Activated CD8-positive, alpha-beta memory T cell treated with anti-CD3 and anti-CD28 coated beads for 24 hours (primary cell): Measurements from ENCODE around the gene SUGCT.
"Not testable (repeated sequence)": the region's sequence is repeated elsewhere in the genome, so short reads cannot be mapped to it uniquely, and the experiment has no call there.

Experiments used
- DNase-seq: peaks from one replicate; pipeline ENCODE4 v3.0.0-alpha.2; 2020

SUGCT gene

DNA sequence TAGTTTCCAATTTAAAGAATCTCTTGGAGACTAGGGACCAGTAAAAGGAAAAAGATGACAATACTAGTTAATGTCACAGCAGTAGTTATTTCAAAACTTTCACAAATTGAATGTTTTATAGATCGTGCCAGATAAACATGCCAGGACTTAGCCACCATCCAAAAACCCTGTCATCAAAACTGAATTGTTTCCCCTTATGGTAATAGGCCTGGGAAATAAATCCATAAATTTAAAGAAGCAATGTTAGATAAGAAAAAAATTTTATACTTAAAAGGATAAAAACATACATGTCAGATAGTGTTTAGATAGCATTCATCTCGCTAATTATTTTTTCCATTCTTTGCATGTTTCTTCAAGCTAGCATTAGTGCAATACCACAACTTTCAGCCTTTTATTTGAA lies 71.2 kb downstream of the SUGCT start:
- DNase-seq = no peak

DNA sequence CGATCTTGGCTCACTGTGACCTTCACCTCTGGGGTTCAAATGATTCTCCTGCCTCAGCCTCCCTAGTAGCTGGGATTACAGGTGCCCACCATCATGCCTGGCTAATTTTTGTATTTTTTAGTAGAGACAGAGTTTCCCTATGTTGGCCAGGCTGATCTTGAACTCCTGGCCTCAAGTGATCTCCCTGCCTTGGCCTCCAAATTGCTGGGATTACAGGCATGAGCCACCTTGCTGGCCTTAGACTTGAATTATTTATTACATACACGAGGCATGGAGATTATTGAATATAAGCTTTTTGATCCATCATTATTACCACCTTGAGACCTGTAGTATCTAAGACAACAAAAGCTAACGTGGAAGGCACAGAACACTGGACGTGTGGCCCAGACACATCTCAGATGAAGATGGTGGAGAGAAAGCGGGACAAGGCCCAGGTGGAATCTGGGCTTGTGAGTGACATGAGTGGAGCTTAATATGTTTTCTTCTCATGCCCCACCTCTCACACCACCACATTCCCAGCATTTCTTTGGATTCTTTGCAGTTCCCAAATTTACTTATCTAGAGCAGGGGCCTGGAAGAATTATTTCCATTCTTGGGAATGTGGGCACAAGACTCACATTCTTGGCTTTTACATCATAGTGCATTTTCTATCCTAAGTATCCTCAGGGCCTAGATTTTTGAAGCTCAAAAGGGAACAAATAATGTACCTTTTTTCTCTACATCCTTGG lies 76.6 kb downstream of the SUGCT start:
- no peak for DNase-seq

DNA sequence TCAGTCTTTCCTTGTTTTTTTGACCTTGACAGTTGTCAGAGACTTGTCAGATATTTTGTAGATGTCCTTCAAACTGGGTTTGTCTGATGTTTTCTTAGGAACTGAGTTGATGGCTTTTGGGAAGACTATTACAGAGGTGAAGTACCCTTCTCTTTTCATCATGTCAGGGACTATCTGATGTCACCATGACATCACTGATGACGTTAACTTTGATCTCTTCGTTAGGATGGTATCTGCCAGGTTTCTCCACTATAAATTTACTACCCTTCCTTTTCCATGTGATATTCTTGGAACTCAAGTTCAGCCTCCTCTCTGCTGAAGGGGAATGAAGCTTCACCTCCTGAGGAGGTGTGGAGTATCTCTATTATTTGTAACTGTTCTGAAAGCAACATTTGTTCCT lies 78.5 kb downstream of the SUGCT start:
- no peak for DNase-seq

DNA sequence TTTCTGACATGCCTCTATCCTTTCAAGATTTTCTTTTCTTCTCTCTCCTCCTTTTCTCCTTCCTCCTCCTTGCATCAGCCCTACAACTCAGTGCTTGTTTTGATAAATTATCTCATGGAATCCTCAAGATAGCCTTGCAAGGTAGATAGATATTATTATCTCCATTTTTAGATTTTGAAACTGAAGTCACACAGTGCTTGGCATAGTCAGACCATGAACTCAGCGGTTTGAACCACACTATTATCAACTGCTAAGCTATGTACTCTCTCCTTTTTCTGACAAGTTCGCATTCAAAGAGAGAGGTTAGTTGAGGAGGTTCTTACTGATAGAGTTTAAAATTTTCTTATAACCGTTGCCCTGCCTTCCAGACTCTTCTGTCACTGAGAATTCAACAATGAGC lies 79.1 kb downstream of the SUGCT start:
- DNase-seq = no peak

DNA sequence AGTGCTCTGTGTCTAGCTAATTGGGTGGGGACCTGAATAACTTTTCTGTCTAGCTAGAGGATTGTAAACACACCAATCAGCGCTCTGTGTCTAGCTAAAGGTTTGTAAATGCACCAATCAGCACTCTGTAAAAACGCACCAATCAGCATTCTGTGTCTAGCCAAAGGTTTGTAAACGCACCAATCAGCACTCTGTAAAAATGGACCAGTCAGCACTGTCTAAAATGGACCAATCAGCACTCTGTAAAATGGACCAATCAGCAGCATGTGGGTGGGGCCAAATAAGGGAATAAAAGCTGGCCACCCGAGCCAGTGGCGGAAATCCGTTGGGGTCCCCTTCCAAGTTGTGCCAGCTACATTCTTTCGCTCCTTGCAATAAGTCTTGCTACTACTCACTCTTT lies 83.8 kb downstream of the SUGCT start:
- DNase-seq = not testable (repeated sequence)

DNA sequence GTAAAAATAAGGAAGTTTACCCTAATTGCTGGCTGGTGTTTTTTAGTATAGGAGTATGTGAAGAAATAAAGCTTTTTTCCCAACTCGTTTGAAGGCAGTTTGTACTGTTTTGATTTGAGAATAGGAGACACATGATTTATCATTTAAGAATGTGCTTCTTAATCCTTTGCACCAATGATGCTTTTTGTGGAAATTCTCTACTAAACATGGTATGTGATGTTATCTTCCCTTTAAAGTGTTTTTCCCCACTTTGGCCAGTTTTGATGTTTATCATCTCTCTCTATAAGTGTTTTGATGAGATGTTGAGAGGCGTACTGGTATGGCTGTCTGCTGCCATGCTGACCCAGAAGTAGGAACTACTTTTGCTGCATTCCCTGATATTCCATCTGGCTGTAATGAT lies 85.1 kb downstream of the SUGCT start:
- DNase-seq = no peak

DNA sequence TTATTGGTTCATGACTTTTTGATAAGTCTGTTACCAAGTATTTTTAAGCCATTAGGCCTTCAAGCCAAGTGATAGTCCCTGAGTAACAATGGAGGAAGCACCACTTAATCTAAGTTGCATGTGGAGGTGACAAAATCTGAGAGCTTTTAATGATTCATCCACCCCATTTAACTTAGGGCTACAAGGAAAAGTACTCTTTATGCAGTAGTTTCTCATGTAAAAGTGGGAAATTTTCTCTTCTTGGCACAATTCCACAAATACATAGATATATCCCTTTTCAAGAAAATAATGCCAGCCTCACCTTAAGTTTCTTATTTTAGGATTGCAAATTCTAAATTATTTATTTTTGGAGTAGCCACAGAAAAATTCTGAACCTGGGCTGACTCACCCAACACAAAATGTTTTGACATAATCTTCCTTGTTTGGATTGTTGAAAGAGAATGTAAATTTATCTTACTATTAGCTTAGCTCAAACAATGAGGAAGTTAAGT lies 85.7 kb downstream of the SUGCT start:
- DNase-seq = no peak

DNA sequence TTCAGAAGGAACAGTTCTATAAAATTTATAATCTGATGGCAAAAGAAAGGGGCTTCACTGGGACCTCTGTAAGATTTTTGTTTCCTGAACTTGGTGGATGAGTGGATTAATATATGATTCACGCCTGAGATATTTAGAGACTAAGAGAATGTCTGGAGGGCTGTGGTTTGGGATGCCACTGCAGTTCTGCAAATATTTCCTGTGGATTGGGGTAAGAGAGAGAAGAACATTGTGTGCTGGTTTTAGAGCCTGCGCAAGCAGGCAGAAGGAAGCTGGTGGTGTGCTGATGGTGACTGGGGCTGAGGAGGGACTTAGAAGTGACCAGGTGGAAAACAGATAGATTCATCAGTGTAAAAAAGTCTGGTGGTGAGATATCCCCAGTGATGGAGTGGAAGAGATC lies 87.0 kb downstream of the SUGCT start:
- DNase-seq = no peak

DNA sequence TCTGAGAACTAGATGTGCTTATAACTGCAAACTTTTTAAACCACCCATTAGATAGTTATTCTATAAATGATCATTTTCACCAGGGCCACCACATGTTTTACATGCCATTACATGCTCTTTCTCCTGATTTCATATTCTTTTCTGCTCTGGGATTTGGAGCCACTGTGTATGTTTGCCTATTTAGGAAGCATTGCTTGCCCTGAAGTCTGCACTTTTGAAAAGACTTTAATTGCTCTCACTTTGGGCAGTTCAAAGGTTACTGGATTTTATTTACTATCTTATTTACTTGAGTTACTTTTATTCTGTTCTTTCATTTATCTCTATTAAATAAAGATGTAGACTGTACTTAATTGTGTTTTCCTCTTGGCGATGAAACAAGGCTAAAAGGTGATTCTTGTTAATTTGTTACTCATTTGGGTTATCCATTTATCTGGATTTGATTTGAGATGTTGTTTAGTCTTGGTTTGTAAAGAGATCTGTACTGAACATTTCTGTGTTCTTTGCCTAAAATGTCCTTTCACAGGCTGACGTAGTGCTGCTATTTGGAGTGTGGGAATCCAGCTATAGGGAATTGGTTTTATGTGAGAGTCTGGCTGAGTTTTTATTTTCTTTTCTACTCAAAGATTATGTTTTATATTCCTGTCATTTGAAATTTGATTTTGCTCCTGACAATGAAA lies 88.8 kb downstream of the SUGCT start:
- no peak for DNase-seq

DNA sequence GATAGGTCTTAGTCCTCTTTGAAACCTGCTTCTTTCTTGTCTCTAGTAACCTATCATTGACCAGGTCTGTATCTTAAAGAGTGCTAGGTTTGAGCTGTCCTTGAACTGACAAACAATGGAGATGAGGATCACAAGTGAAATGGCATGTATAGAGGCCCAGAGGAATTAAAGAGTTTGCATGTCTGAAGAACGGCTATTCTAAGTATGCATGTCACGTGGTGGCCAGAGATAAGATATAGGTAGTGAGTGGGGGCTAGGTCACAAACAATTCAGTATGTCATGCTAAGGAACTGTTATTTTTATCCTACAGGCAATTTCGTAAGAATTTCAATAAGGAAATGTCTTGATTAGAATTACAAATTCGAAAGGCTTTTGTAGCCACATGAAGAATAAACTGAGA lies 95.3 kb downstream of the SUGCT start:
- DNase-seq = no peak

DNA sequence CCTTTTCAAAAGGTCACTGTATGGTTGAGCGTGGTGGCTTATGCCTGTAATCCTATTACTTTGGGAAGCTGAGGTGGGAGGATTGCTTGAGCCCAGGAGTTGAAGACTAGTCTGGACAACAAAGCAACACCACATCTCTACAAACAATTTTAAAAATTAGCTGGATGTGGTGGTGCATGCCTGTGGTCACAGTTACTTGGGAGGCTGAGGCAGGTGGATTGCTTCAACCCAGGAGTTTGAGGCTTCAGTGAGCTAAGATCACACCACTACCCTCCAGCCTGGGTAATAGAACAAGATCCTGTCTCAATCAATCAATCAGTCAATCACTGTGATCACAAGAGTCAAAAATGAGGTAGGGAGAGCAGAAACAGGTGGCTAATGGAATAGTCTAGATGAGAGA lies 97.0 kb downstream of the SUGCT start:
- DNase-seq = no peak

DNA sequence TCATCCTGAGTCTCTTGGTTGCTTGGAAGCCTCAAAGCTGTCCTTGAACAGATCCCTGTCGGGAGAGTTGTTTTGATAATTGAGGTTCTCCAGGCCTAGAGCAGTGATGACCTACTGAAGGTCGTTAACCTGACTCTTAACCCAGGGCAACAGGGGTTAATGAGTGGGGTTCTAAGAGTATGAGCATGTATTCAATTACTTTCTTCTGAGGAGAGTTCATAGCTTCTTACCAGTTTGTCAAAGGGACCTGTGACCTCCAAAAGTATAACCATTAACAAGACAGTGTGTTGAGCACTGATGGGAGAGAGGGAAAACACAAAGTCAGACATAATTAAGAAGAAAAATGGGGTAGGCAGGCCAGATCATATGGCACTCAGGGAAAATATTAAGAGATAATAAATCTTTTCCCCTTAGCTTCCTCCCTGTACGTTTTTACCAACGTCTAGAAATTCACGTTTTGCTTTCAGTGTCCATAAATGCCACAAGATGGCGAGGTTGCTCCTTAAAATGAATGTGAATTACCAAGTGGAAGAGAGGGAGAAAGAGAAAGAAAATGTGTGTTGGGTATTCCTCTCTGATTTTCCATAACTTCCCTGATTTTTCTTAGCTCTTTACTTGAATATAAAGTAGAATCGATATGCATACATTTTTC lies 97.6 kb downstream of the SUGCT start:
- no peak for DNase-seq

DNA sequence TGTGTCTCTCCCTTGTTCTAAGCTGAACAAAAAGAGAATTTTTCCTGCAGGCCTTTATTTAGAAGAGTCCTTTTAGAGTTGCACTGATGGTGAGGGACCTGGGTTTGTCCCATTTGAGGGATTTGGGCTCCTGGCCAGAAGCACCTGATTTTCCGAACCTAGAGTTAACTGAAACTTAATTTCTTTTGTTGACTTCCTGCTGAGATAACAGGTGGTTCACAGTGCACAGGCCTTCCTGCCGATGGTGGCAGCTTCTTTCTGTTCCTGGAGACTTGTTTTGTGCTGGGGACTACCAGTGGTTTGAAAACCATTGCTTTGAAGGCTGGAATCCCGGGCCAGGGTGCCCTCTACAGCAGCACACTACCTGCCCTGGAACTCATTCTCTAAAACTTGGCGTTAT lies 99.2 kb downstream of the SUGCT start:
- DNase-seq = no peak

DNA sequence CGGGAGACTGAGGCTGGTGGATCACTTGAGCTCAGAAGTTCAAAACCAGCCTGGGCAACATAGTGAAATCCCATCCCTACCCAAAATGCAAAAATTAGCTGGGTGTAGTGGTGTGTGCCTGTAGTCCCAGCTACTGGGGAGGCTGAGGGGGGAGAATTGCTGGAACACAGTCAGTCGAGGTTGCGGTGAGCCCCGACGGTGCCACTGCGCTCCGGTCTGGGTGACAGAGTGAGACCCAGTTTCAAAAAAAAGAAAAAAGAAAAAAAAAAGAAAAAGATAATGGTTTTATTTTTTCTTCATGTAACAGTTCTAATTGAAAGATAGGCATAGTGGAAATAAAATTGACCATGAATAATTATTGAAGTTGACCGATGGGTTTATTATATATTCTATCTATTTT lies 99.9 kb downstream of the SUGCT start:
- DNase-seq = no peak

DNA sequence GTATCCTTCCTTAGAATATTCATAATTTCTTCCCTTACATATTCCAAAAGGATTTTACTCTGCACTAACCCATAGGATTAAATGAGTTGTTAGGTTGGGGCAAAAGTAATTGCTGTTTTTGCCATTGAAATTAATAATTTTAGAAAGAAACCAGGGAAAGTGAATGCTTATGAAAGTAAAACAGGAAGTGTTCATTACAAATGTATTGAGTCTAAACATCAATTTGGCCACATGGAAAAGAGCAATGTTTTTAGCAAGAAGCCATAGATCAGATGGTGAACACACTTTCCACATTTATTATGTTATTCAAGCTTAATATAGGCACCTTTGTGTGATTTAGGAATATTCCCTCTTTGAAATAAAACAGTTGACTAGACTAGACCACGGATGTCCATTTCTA lies 102.9 kb downstream of the SUGCT start:
- no peak for DNase-seq

DNA sequence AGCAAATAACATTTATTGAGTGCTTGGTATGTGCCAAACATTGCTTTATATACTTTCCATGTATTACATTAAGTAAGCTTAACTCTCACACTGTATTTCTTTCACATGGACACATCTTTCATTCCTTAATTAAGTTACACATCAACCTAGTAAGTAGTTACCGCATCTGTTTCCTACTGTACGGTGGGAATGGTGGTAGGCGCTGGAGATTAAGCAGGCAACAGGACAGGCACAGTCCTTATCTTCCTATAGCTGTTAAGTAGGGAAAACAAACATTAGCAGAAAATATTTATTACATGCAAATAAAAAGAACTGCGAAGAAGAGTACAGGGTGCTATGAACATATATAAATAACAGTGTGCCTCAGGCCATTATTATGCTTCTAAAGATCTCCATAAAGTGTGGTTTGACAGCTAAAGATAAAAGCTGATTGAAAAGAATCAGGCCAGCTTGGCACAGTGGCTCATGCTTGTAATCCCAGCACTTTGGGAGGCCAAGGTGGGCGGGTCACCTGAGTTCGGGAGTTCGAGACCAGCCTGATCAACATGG lies 105.0 kb downstream of the SUGCT start:
- no peak for DNase-seq

DNA sequence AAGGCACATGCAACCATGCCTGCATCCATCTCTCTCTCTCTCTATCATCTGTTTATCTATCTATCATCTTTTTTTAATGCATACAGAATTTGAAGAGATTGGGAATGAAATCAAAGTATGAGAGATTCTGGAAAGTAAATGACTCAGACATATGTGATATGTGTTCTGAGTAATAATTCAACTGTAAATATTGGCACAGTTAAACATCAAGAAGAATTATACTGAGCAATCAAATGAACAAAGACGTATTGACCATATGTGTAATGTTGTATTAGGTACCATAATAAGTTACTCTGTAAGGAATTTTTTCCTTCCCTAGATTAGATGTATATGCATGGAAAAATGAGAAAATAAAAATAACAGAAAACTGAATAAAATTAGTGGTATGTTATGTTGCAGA lies 108.3 kb downstream of the SUGCT start:
- no peak for DNase-seq

DNA sequence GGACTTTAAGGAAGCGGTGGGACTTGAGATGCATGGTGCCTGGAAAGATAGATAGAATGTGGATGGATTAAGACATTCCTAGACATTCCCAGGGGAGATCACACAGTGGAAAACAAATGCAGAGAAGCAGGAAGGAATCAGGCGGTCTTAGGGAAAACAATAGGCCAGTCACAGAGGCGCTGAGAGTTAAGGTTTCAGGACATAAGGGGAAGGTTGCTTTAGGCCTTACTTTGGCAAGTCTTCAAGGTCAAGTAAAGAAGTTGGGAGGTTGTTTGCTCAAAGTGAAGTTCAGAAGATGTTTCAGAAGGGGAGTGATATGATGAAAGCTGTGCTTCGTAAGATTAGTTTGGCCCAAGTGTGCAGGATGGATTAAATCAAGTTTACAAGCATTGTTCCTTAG lies 109.4 kb downstream of the SUGCT start:
- no peak for DNase-seq

DNA sequence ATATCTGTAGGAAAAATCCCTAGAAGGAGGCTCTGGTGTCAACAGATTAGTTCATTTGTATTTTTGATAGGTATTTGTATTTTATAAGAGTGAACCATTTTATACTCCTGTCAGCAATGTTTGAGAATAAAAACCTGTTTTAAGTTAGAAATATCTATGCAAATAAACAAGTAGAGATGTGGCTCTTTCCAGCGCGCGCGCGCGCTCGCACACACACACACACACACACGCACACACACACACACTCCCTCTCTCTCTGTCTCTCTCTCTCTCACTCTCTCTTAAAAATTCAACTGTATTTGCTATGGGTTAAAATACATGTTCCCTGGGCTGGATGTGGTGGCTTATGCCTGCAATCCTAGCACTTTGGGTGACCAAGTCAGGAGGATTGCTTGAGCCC lies 113.9 kb downstream of the SUGCT start:
- no peak for DNase-seq

DNA sequence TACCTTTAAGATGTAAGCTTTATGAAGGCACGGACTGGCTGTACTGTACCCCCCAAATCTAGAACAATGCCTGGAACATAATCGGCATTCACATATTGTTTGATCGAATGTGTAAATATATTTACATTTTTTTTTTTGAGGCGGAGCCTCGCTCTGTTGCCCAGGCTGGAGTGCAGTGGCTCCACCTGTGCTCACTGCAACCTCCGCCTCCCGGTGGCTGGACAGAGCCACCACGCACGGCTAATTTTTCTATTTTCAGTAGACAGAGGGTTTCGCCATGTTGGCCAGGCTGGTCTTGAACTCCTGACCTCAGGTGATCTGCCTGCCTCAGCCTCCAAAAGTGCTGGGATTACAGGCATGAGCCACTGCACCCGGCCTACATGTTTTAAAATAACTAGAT lies 118.6 kb downstream of the SUGCT start:
- not testable (repeated sequence) for DNase-seq

DNA sequence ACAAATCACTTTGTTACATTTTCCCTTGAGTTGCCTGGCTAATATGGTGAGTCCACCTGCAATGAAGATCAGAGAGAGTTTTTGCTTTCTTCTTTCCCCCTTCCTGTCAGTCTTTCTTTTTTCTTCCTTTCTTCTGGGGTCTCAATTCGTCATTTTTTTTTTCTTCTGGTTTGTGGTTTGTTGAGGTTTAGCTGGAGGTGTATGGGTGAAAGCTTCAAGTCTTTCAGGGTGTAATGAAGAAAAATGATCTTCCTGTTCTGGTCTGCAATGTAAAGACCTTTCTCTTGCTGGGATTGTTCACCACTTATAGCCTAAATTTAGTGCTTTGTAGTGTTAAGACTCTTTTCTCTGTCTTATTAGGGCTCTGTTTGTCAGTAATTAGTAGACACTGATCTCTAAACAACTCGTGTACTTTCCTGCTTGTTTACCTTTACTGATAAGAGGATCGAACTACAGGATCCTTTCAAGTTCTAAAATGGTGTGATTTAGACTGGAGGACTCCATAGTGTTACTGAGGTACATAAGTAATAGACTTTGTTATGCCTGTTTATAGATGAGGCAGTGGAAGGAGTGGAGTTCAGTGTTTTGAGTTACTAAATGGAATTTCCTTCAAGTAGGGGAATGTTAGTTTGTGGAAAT lies 129.1 kb downstream of the SUGCT start:
- DNase-seq = no peak

DNA sequence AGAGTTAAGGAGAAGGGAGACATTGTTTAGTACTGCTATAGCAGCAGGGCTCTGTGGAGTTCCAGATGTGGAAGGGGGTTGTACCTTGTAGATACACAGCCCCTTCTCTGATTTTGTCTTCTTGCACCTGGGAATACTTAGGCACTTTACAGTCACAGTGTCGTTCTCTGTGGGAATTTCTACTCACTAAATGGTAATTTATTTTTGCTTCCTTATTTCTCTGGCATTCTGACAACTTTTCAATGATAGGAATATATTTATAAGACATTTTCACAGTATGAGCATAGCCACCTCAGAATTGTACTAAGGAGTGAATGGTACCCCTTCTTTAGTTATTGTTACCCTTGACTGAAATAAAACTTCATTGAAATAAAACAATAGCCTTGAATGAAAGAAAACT lies 132.8 kb downstream of the SUGCT start:
- DNase-seq = no peak

DNA sequence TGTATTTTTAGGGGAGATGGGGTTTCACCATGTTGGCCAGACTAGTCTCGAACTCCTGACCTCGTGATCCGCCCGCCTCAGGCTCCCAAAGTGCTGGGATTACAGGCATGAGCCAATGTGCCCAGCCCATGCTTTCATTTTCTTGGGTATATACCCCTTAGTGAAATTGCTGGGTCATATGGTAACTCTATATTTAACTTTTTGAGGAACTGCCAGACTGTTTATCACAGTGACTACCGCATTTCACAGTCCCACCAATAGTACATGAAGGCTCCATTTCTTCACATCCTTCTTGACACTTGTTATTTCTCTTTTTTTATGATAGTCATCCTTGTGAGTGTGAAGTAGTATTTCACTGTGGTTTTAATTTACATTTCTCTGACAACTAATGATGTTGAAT lies 134.0 kb downstream of the SUGCT start:
- DNase-seq = not testable (repeated sequence)
